HFFc6 (cell line): Measurements from ENCODE around the gene THSD4. TPM values are rescaled to one million over a fixed set of nuclear protein-coding genes. Genes with fewer than 3 reads are reported as not detected.

Experiments used
- DNase-seq: peaks from one replicate; pipeline ENCODE4 v3.0.0-alpha.2; 2018
- H3K27ac Mint-ChIP-seq: 2 replicates; pipeline ENCODE4 v1.8.0; 2020; ENCODE audit warnings: mild to moderate bottlenecking, mixed read lengths
- H3K27me3 Mint-ChIP-seq: 2 replicates; pipeline ENCODE4 v1.8.0; 2021; ENCODE audit warnings: mild to moderate bottlenecking, moderate library complexity, mixed read lengths; ENCODE audit not compliant: insufficient read depth
- H3K36me3 Mint-ChIP-seq: 2 replicates; pipeline ENCODE4 v1.8.0; 2021; ENCODE audit warnings: low read depth, mixed read lengths
- H3K4me1 Mint-ChIP-seq: 2 replicates; pipeline ENCODE4 v1.8.0; 2020; ENCODE audit warnings: low read depth, mixed read lengths
- H3K4me3 Mint-ChIP-seq: 2 replicates; pipeline ENCODE4 v1.8.0; 2020; ENCODE audit warnings: mild to moderate bottlenecking, moderate library complexity, mixed read lengths
- H3K9me3 Mint-ChIP-seq: 2 replicates; pipeline ENCODE4 v1.8.0; 2020; ENCODE audit warnings: mild to moderate bottlenecking, mixed read lengths
- CTCF ChIP-seq: fragments of 200-600 bp; sonication (generic); IDR thresholded peaks from 2 replicates; pipeline ENCODE4 v1.5.0; 2021; ENCODE audit warnings: antibody characterized with exemption, mild to moderate bottlenecking
- total RNA-seq, 6 experiments: library from RNA; stranded (reverse); fragmentation: NEBNext Ultra II Directional; extraction: Animal tissue kit (Norgen Biotek cat#: 25700); gene quantifications; 2 replicates in 1 of 6; 3 replicates in 5 of 6; pipeline ENCODE4 v1.2.3, GENCODE V29; 2021

THSD4 gene
- total RNA-seq, 6 experiments from 2014 or later, result 32.7 to 39.1 (median 36.4) TPM

- Mint-ChIP-seq H3K27ac (peak overlapping the region; percentile 67), H3K36me3 (peaks cover 28% of the 10 kb centered on the region), H3K9me3 (no peaks in the 10 kb centered on the region), H3K4me3 (peak overlapping the region; percentile 14; the same call in 1 of the 2 replicates), H3K27me3 (peaks cover 3% of the 10 kb centered on the region), H3K4me1 (peaks cover 40% of the 10 kb centered on the region)
- no peak for TF ChIP-seq CTCF
- DNase-seq, result peak; percentile 51
These were observed 35.8 kb downstream of the THSD4 start for GRCh38 chr15:71151081-71151480.

- Mint-ChIP-seq H3K9me3 (no peaks in the 10 kb centered on the region), H3K4me3 (no peak overlapping the region), H3K4me1 (peaks cover 35% of the 10 kb centered on the region), H3K36me3 (peaks cover 26% of the 10 kb centered on the region), H3K27me3 (peaks cover 3% of the 10 kb centered on the region), H3K27ac (no peak overlapping the region)
- no peak for DNase-seq
- no peak for TF ChIP-seq CTCF
These were observed 37.3 kb downstream of the THSD4 start for GRCh38 chr15:71152542-71152941.

GRCh38 chr15:71153823-71154524 lies 38.7 kb downstream of the THSD4 start:
- no peak overlapping the region for H3K27ac Mint-ChIP-seq
- peaks cover 3% of the 10 kb centered on the region for H3K27me3 Mint-ChIP-seq
- H3K4me1 Mint-ChIP-seq, result peaks cover 43% of the 10 kb centered on the region
- H3K4me3 Mint-ChIP-seq, result no peak overlapping the region
- no peak for DNase-seq
- no peaks in the 10 kb centered on the region for H3K9me3 Mint-ChIP-seq
- TF ChIP-seq CTCF, result no peak
- peaks cover 28% of the 10 kb centered on the region for H3K36me3 Mint-ChIP-seq

GRCh38 chr15:71154607-71155200 lies 39.4 kb downstream of the THSD4 start:
- no peak for DNase-seq
- no peaks in the 10 kb centered on the region for H3K9me3 Mint-ChIP-seq
- peaks cover 41% of the 10 kb centered on the region for H3K4me1 Mint-ChIP-seq
- no peak for TF ChIP-seq CTCF
- H3K4me3 Mint-ChIP-seq, result no peak overlapping the region
- peaks cover 25% of the 10 kb centered on the region for H3K36me3 Mint-ChIP-seq
- no peak overlapping the region for H3K27ac Mint-ChIP-seq
- H3K27me3 Mint-ChIP-seq, result peaks cover 3% of the 10 kb centered on the region

GRCh38 chr15:71155534-71155933 lies 40.3 kb downstream of the THSD4 start:
- DNase-seq, result no peak

More at GRCh38 chr15:71155534-71155933, 40.3 kb downstream of the THSD4 start:
- H3K4me3 Mint-ChIP-seq, result no peak overlapping the region
- H3K4me1 Mint-ChIP-seq, result peaks cover 33% of the 10 kb centered on the region
- no peak for TF ChIP-seq CTCF
- peaks cover 24% of the 10 kb centered on the region for H3K36me3 Mint-ChIP-seq
- no peaks in the 10 kb centered on the region for H3K9me3 Mint-ChIP-seq
- no peak overlapping the region for H3K27ac Mint-ChIP-seq
- peaks cover 3% of the 10 kb centered on the region for H3K27me3 Mint-ChIP-seq
